Mesenchymal stem cell (in vitro differentiated cells and primary cell): ENCODE data around the gene PCDHB15.
"Not testable (repeated sequence)": the region's sequence is repeated elsewhere in the genome, so short reads cannot be mapped to it uniquely, and the experiment has no call there.

Experiments
- DNase-seq: peaks from one replicate; pipeline ENCODE4 v3.0.0-alpha.2; 2013
- H2AFZ ChIP-seq: one replicate; pipeline ENCODE4 v1.6.1; 2013; ENCODE audit warnings: low read depth, mild to moderate bottlenecking, control low read depth, inconsistent platforms, low read length, moderate library complexity
- H2AK5ac ChIP-seq: 2 replicates; pipeline ENCODE4 v1.6.1; 2013; ENCODE audit warnings: low read length, moderate library complexity, mild to moderate bottlenecking, inconsistent platforms; ENCODE audit not compliant: severe bottlenecking
- H2BK120ac ChIP-seq: one replicate; pipeline ENCODE4 v1.6.1; 2013; ENCODE audit warnings: low read depth, mild to moderate bottlenecking, inconsistent platforms, low read length, moderate library complexity
- H2BK12ac ChIP-seq, 2 experiments: one replicate each; pipeline ENCODE4 v1.6.1; 2013; ENCODE audit warnings: inconsistent platforms in 2 of 2, low read length in 2 of 2, mild to moderate bottlenecking in 2 of 2, moderate library complexity in 2 of 2, control low read depth in 1 of 2
- H2BK15ac ChIP-seq: one replicate; pipeline ENCODE4 v1.6.1; 2013; ENCODE audit warnings: mild to moderate bottlenecking, low read depth, inconsistent platforms; ENCODE audit not compliant: poor library complexity, severe bottlenecking
- H2BK5ac ChIP-seq: 2 replicates; pipeline ENCODE4 v1.6.1; 2013; ENCODE audit warnings: low read depth, mild to moderate bottlenecking, low read length, control low read depth, inconsistent platforms; ENCODE audit not compliant: poor library complexity, severe bottlenecking
- H3K14ac ChIP-seq, 2 experiments: one replicate each; pipeline ENCODE4 v1.6.1; 2013; ENCODE audit warnings: inconsistent platforms in 2 of 2, low read length in 2 of 2, control low read depth in 1 of 2, mild to moderate bottlenecking in 1 of 2, moderate library complexity in 1 of 2
- H3K18ac ChIP-seq, 2 experiments: one replicate each; pipeline ENCODE4 v1.6.1; 2013; ENCODE audit warnings: inconsistent platforms in 2 of 2, low read length in 2 of 2, control low read depth in 1 of 2, low read depth in 1 of 2, mild to moderate bottlenecking in 1 of 2
- H3K23ac ChIP-seq, 2 experiments: one replicate each; pipeline ENCODE4 v1.6.1; 2013; ENCODE audit warnings: inconsistent platforms in 2 of 2, low read length in 2 of 2, mild to moderate bottlenecking in 2 of 2, moderate library complexity in 2 of 2, control low read depth in 1 of 2
- H3K27ac ChIP-seq: 2 replicates; pipeline ENCODE4 v1.5.1; 2013; ENCODE audit warnings: mild to moderate bottlenecking, moderate library complexity, low read length, control low read depth, inconsistent platforms; ENCODE audit not compliant: poor library complexity, severe bottlenecking
- H3K27me3 ChIP-seq, 2 experiments: 2 replicates each; pipeline versions ENCODE4 v1.6.1 to v1.7.0; 2013; ENCODE audit warnings: low read length in 2 of 2, mild to moderate bottlenecking in 2 of 2, moderate library complexity in 2 of 2, control low read depth in 1 of 2, inconsistent platforms in 1 of 2; ENCODE audit not compliant: control insufficient read depth in 1 of 2, insufficient read depth in 1 of 2
- H3K36me3 ChIP-seq, 2 experiments: 2 replicates each; pipeline versions ENCODE4 v1.6.1 to v1.7.0; 2013; ENCODE audit warnings: low read length in 2 of 2, control low read depth in 1 of 2, inconsistent platforms in 1 of 2, low read depth in 1 of 2, mild to moderate bottlenecking in 1 of 2; ENCODE audit not compliant: insufficient read depth in 2 of 2, control insufficient read depth in 1 of 2
- H3K4ac ChIP-seq, 2 experiments: one replicate each; pipeline ENCODE4 v1.6.1; 2013; ENCODE audit warnings: inconsistent platforms in 2 of 2, low read length in 2 of 2, mild to moderate bottlenecking in 2 of 2, moderate library complexity in 2 of 2, control low read depth in 1 of 2, low read depth in 1 of 2
- H3K4me1 ChIP-seq: 2 replicates; pipeline ENCODE4 v1.6.1; 2013; ENCODE audit warnings: low read depth, low read length, control low read depth; ENCODE audit not compliant: control insufficient read depth, insufficient read depth
- H3K4me2 ChIP-seq: 2 replicates; pipeline ENCODE4 v1.6.1; 2013; ENCODE audit warnings: low read length, mild to moderate bottlenecking, inconsistent platforms; ENCODE audit not compliant: poor library complexity, severe bottlenecking
- H3K4me3 ChIP-seq, 2 experiments: 2 replicates each; pipeline versions ENCODE4 v1.5.1 to v1.7.0; 2013; ENCODE audit warnings: low read length in 2 of 2, mild to moderate bottlenecking in 2 of 2, control low read depth in 1 of 2, low read depth in 1 of 2; ENCODE audit not compliant: insufficient read depth in 1 of 2
- H3K79me1 ChIP-seq: replicated peaks from 2 replicates; pipeline ENCODE4 v1.6.1; 2013; ENCODE audit warnings: mild to moderate bottlenecking, control low read depth, low read length, inconsistent platforms; ENCODE audit not compliant: poor library complexity, severe bottlenecking
- H3K9ac ChIP-seq: 2 replicates; pipeline ENCODE4 v1.7.0; 2013; ENCODE audit warnings: mild to moderate bottlenecking, low read length, moderate library complexity
- H3K9me3 ChIP-seq: 2 replicates; pipeline ENCODE4 v1.7.0; 2013; ENCODE audit warnings: mild to moderate bottlenecking, low read length; ENCODE audit not compliant: control insufficient read depth
- H4K8ac ChIP-seq: one replicate; pipeline ENCODE4 v1.6.1; 2013; ENCODE audit warnings: inconsistent platforms, mild to moderate bottlenecking, low read length, moderate library complexity
- H4K91ac ChIP-seq: one replicate; pipeline ENCODE4 v1.6.1; 2013; ENCODE audit warnings: mild to moderate bottlenecking, low read length, inconsistent platforms
- WGBS: methylation state at CpG from one replicate; pipeline ENCODE4 v1.1.7; 2013; ENCODE audit warnings: mixed read lengths; 5-methylcytosine and 5-hydroxymethylcytosine counted together

The PCDHB15 gene

GRCh38 chr5:141247434-141247833, 2.2 kb downstream of the PCDHB15 start:
- not testable (repeated sequence) for H3K4ac ChIP-seq, H3K4me1 ChIP-seq, H3K27me3 ChIP-seq, H3K18ac ChIP-seq, H2BK15ac ChIP-seq, H3K36me3 ChIP-seq, H3K14ac ChIP-seq, H4K8ac ChIP-seq, H2AFZ ChIP-seq, H3K79me1 ChIP-seq, H2BK12ac ChIP-seq, H3K9ac ChIP-seq, H3K23ac ChIP-seq, H2AK5ac ChIP-seq, H4K91ac ChIP-seq, DNase-seq, H2BK5ac ChIP-seq, H3K27ac ChIP-seq, H3K4me2 ChIP-seq, H2BK120ac ChIP-seq
- peaks cover 95% of the 10 kb centered on the region for H3K9me3 ChIP-seq
- peak overlapping the region in 1 of 2 experiments; percentile 24 for H3K4me3 ChIP-seq
- WGBS = 95% methylated on average over 33 of the region's 34 CpGs

- Histone ChIP-seq H3K4me3 (no peak overlapping the region), H2BK15ac (no peak overlapping the region), H4K8ac (no peak overlapping the region), H3K36me3 (peaks cover 0 to 5% of the 10 kb centered on the region in 2 experiments), H3K4ac (no peak overlapping the region), H2BK120ac (no peak overlapping the region), H3K23ac (no peak overlapping the region), H3K27me3 (no peaks in the 10 kb centered on the region), H3K14ac (no peak overlapping the region), H2AK5ac (no peak overlapping the region), H2BK12ac (no peak overlapping the region), H3K9ac (no peak overlapping the region), H3K18ac (no peak overlapping the region), H3K79me1 (no peaks in the 10 kb centered on the region), H4K91ac (no peak overlapping the region), H3K9me3 (peaks cover 95% of the 10 kb centered on the region), H3K4me1 (no peaks in the 10 kb centered on the region), H3K4me2 (no peak overlapping the region), H2BK5ac (no peak overlapping the region), H2AFZ (no peak overlapping the region), H3K27ac (no peak overlapping the region)
- DNase-seq = no peak
These were observed 5.4 kb downstream of the PCDHB15 start for GRCh38 chr5:141250576-141250975.

GRCh38 chr5:141258464-141258863, 13.3 kb downstream of the PCDHB15 start:
- Histone ChIP-seq H3K4me1 (no peaks in the 10 kb centered on the region), H3K18ac (no peak overlapping the region), H2BK15ac (no peak overlapping the region), H3K79me1 (no peaks in the 10 kb centered on the region), H4K8ac (no peak overlapping the region), H3K9me3 (peaks cover 99% of the 10 kb centered on the region), H2BK120ac (no peak overlapping the region), H2BK5ac (no peak overlapping the region), H3K14ac (no peak overlapping the region), H4K91ac (no peak overlapping the region), H2AK5ac (no peak overlapping the region), H2BK12ac (no peak overlapping the region), H3K27ac (no peak overlapping the region), H2AFZ (no peak overlapping the region), H3K4me3 (peak overlapping the region in 1 of 2 experiments; percentile 48), H3K9ac (no peak overlapping the region), H3K4ac (no peak overlapping the region), H3K23ac (no peak overlapping the region), H3K4me2 (no peak overlapping the region), H3K27me3 (no peaks in the 10 kb centered on the region), H3K36me3 (no peaks in the 10 kb centered on the region)
- no peak for DNase-seq

- DNase-seq = peak; percentile 3
- Histone ChIP-seq H3K36me3 (no peaks in the 10 kb centered on the region), H2BK15ac (no peak overlapping the region), H3K14ac (no peak overlapping the region), H2AFZ (no peak overlapping the region), H2BK120ac (no peak overlapping the region), H2AK5ac (no peak overlapping the region), H2BK12ac (no peak overlapping the region), H3K79me1 (no peaks in the 10 kb centered on the region), H4K8ac (no peak overlapping the region), H3K4me1 (no peaks in the 10 kb centered on the region), H3K4me3 (peak overlapping the region in 1 of 2 experiments; percentile 8), H3K9ac (no peak overlapping the region), H3K4ac (no peak overlapping the region), H3K9me3 (peaks cover 99% of the 10 kb centered on the region), H3K18ac (no peak overlapping the region), H2BK5ac (no peak overlapping the region), H3K23ac (no peak overlapping the region), H3K27ac (no peak overlapping the region), H3K4me2 (no peak overlapping the region), H3K27me3 (no peaks in the 10 kb centered on the region), H4K91ac (no peak overlapping the region)
These were observed 13.8 kb downstream of the PCDHB15 start for GRCh38 chr5:141258948-141259347.
